K562 (cell line): ENCODE results near the gene SELPLG. TPM values are rescaled to one million over a fixed set of nuclear protein-coding genes. Genes with fewer than 3 reads are reported as not detected.

Experiments used
- ATAC-seq: fragments of 200-7000 bp; cut with Tn5 transposase; 3 replicates; pipeline ENCODE4 v1.9.1; 2020; ENCODE audit warnings: moderate library complexity
- BruUV-seq: library from RNA; stranded (reverse); fragments of 400-500 nt; replicated peaks from 2 replicates; lab custom pipeline; 2021; lab: Mats Ljungman, UMichigan
- CTCF ChIA-PET: fragments of 300-600 bp; formaldehyde crosslinking; extraction: SDS; loops from one replicate; lab custom pipeline; 2021; ENCODE audit warnings: low intra/inter-chr PET ratio; lab: Yijun Ruan, JAX
- POLR2A ChIA-PET: fragments of 300-600, 350-650 bp; sonication (Branson Sonifier 250); formaldehyde crosslinking; extraction: SDS; loops from one replicate; lab custom pipeline; 2021; ENCODE audit warnings: antibody characterized with exemption, inconsistent platforms; lab: Yijun Ruan, JAX
- DNase-seq, 4 experiments: peaks; one replicate each; pipeline versions ENCODE4 v3.0.0 to v3.0.0-alpha.2; 2011 to 2018; ENCODE audit warnings: low spot score in 3 of 4, mixed read lengths in 3 of 4; ENCODE audit errors: extremely low read depth in 1 of 4
- FAIRE-seq: peaks from 2 replicates; lab custom pipeline; 2011; peaks lifted over from hg19 to GRCh38; lab: Jason Lieb, UNC
- H2AFZ ChIP-seq: 2 replicates; pipeline ENCODE4 v1.6.0; 2011; ENCODE audit warnings: low read depth, low read length, control low read depth, inconsistent platforms
- H3K27ac ChIP-seq: fragments of 200-600 bp; 3 replicates; pipeline ENCODE4 v1.8.0; 2011; ENCODE audit warnings: low read depth, mild to moderate bottlenecking, control low read depth, inconsistent platforms, low read length, moderate library complexity, mixed read lengths; ENCODE audit errors: extremely low read depth
- H3K27me3 ChIP-seq, 2 experiments: fragments of 300-600 bp in 1 of 2; 2 replicates in 1 of 2; 3 replicates in 1 of 2; pipeline versions ENCODE4 v1.6.0 to v1.8.0; 2011; ENCODE audit warnings: inconsistent platforms in 2 of 2, low read length in 2 of 2, mild to moderate bottlenecking in 1 of 2, mixed read lengths in 1 of 2, moderate library complexity in 1 of 2; ENCODE audit not compliant: control insufficient read depth in 2 of 2, insufficient read depth in 2 of 2
- H3K36me3 ChIP-seq: fragments of 300-600 bp; 3 replicates; pipeline ENCODE4 v1.8.0; 2011; ENCODE audit warnings: mild to moderate bottlenecking, low read length, inconsistent platforms; ENCODE audit not compliant: control insufficient read depth, insufficient read depth
- H3K4me1 ChIP-seq, 2 experiments: fragments of 200-600 bp in 1 of 2; replicated peaks in 1 of 2; 2 replicates in 1 of 2; 3 replicates in 1 of 2; pipeline versions ENCODE4 v1.5.1 to v1.8.0; 2011; ENCODE audit warnings: inconsistent platforms in 2 of 2, low read length in 2 of 2, mild to moderate bottlenecking in 1 of 2, mixed read lengths in 1 of 2, moderate library complexity in 1 of 2; ENCODE audit not compliant: control insufficient read depth in 2 of 2, insufficient read depth in 2 of 2
- H3K4me2 ChIP-seq: 2 replicates; pipeline ENCODE4 v1.6.1; 2011; ENCODE audit warnings: low read length, control low read depth, inconsistent platforms, mixed read lengths; ENCODE audit not compliant: insufficient read depth
- H3K4me3 ChIP-seq: fragments of 200-600 bp; sonication (generic), shearing (Covaris generic); 2 replicates; pipeline ENCODE4 v1.5.1; 2016; ENCODE audit warnings: control low read depth, inconsistent platforms
- H3K79me2 ChIP-seq: fragments of 200-600 bp; 3 replicates; pipeline ENCODE4 v1.8.0; 2011; ENCODE audit warnings: low read length, inconsistent platforms; ENCODE audit not compliant: control insufficient read depth, insufficient read depth
- H3K9ac ChIP-seq, 2 experiments: 2 replicates each; pipeline versions ENCODE4 v1.6.0 to v1.6.1; 2011; ENCODE audit warnings: low read depth in 2 of 2, low read length in 2 of 2, control low read depth in 1 of 2, inconsistent platforms in 1 of 2, mild to moderate bottlenecking in 1 of 2, mixed read lengths in 1 of 2; ENCODE audit not compliant: insufficient read depth in 1 of 2
- H3K9me1 ChIP-seq: one replicate; pipeline ENCODE4 v1.6.0; 2011; ENCODE audit warnings: inconsistent platforms, mild to moderate bottlenecking, low read length, moderate library complexity; ENCODE audit not compliant: control insufficient read depth, insufficient read depth
- H3K9me3 ChIP-seq: replicated peaks from 2 replicates; pipeline ENCODE4 v1.5.1; 2011; ENCODE audit warnings: low read depth, low read length, inconsistent platforms; ENCODE audit not compliant: control insufficient read depth, insufficient read depth
- H4K20me1 ChIP-seq: replicated peaks from 2 replicates; pipeline ENCODE4 v1.6.1; 2011; ENCODE audit warnings: low read length, inconsistent platforms, mixed read lengths; ENCODE audit not compliant: control insufficient read depth, insufficient read depth
- ATF1 ChIP-seq, 2 experiments: fragments of 450-650 bp in 1 of 2; IDR thresholded peaks; 2 replicates each; pipeline ENCODE4 v1.6.1; 2016; ENCODE audit warnings: missing compliant biosample characterization in 1 of 2, missing genetic modification characterization in 1 of 2
- BRD4 ChIP-seq: fragments of 200-600 bp; sonication (generic); IDR thresholded peaks from 2 replicates; pipeline ENCODE4 v1.6.1; 2017; ENCODE audit warnings: inconsistent platforms
- POLR2AphosphoS2 ChIP-seq: IDR thresholded peaks from 2 replicates; pipeline ENCODE4 v1.6.1; 2012; ENCODE audit warnings: low read length, improper control_type of control experiment
- SREBF2 ChIP-seq: sonication (generic); formaldehyde crosslinking; IDR thresholded peaks from 2 replicates; pipeline ENCODE4 v1.4.0; 2020; ENCODE audit warnings: mild to moderate bottlenecking, missing genetic modification reagents
- ZFP36 ChIP-seq: fragments of 150-350 bp; IDR thresholded peaks from 2 replicates; pipeline ENCODE4 v1.6.1; 2018; ENCODE audit warnings: low read length, low read depth; ENCODE audit not compliant: partially characterized antibody
- ZNF197 ChIP-seq: fragments of 200-800 bp; sonication (Bioruptor generic); IDR thresholded peaks from 2 replicates; pipeline ENCODE4 v1.6.1; 2016; ENCODE audit warnings: low read depth, missing genetic modification characterization, missing compliant biosample characterization
- ZNF212 ChIP-seq: fragments of 450-650 bp; formaldehyde crosslinking; IDR thresholded peaks from 2 replicates; pipeline ENCODE4 v1.4.0; 2020; ENCODE audit warnings: mild to moderate bottlenecking
- ZNF785 ChIP-seq: fragments of 250-450 bp; sonication (Bioruptor Pico); IDR thresholded peaks from 2 replicates; pipeline ENCODE4 v1.4.0; 2020; ENCODE audit warnings: mild to moderate bottlenecking
- WGBS: fragments of 100-300 bp; shearing (Covaris generic); methylation state at CpG from one replicate; pipeline ENCODE4 v1.1.6; 2016; ENCODE audit warnings: low coverage, mixed read lengths; ENCODE audit not compliant: insufficient coverage; ENCODE audit errors: missing lambda C conversion rate; 5-methylcytosine and 5-hydroxymethylcytosine counted together
- in situ Hi-C: fragments of 300-500 bp; cut with MboI; formaldehyde crosslinking; loops from 4 replicates; pipeline ENCODE4 v1.15.0; 2018; ENCODE audit warnings: inconsistent platforms, mixed read lengths
- intact Hi-C: fragments of 100-400 bp; cut with micrococcal nuclease; formaldehyde crosslinking; loops from 2 replicates; pipeline ENCODE4 v1.14.2; 2022
- polyA plus RNA-seq, 8 experiments: library from polyadenylated mRNA; depleted of rRNA in 4 of 8; stranded (reverse) in 5 of 8; unstranded in 3 of 8; fragments of >200 nt; fragmentation: Nextera tagmentation in 2 of 8; fragmentation: Illumina TruSeq in 1 of 8; extraction: Ambion mirVana in 2 of 8; extraction: Trizol in 1 of 8; gene quantifications; 2 replicates each; pipeline versions ENCODE4 v1.2.1 to v1.2.3, GENCODE V29; 2011 to 2014; ENCODE audit warnings: inconsistent platforms in 1 of 8, missing spikeins in 1 of 8
- total RNA-seq, 7 experiments: library from RNA; depleted of rRNA in 6 of 7; stranded (reverse); fragments of >200 nt in 6 of 7; fragmentation: Illumina TruSeq in 2 of 7; extraction: Trizol in 2 of 7; gene quantifications; 2 replicates each; pipeline versions ENCODE4 v1.2.1 to v1.2.3, GENCODE V29; 2011 to 2021; ENCODE audit warnings: low replicate concordance in 1 of 7
- TF ChIP-seq, protein P1 (sequence below): IDR thresholded peaks from 3 replicates; pipeline ENCODE4 v1.6.1; 2011; ENCODE audit warnings: borderline replicate concordance, mild to moderate bottlenecking; ENCODE audit not compliant: insufficient read length, insufficient read depth
- TF ChIP-seq, protein P2 (sequence below): fragments of 450-650 bp; IDR thresholded peaks from 2 replicates; pipeline ENCODE4 v1.6.1; 2016; ENCODE audit warnings: low read depth, mild to moderate bottlenecking, moderate library complexity

Gene SELPLG
- total and polyA plus RNA-seq, 9 of the 15 experiments (the other 6 are each of a cell fraction or from before 2014, with no cell fraction given) = 0.22 to 10.2 (median 1.7) TPM

DNA sequence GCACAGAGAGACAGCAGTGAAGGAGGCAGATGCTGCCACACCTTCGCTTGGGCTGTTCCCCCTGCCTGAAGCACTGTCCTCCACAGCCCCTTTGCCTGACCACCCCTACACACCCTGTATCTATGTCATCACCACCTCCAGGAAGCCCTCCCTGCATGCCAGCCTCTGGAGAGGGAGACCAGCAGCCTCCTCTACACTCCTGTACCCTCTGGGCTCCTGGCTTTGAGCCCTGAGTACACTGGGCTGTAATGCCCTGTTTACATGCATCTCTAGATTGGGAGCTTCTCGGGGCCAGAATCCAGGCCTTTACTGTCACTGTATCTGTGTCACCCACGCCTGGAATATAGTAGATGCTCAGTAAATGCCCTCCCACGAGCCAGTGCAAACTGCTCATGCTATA, 30.0 kb downstream of the SELPLG start:
- intact Hi-C loops = no loop called here
- no peak for FAIRE-seq
- Histone ChIP-seq H3K36me3 (no peaks in the 10 kb centered on the region), H3K4me2 (no peak overlapping the region), H4K20me1 (peaks cover 6% of the 10 kb centered on the region; the same call in 1 of the 2 replicates), H3K4me3 (no peak overlapping the region), H3K9me1 (peaks cover 3% of the 10 kb centered on the region), H3K27ac (no peak overlapping the region), H2AFZ (no peak overlapping the region), H3K27me3 (no peaks in the 10 kb centered on the region), H3K4me1 (peaks cover 0 to 3% of the 10 kb centered on the region in 2 experiments; a peak in 3 of 5 replicates), H3K9me3 (no peaks in the 10 kb centered on the region), H3K79me2 (no peaks in the 10 kb centered on the region), H3K9ac (0 out of 4 replicates have a peak overlapping the region, but pooled peaks of 1 of the 2 experiments have one; percentile 29)
- no TSS peak for BruUV-seq
- no peak for ATAC-seq
- CTCF ChIA-PET = no interaction called here
- WGBS = 10% methylated on average over 4 of the region's 4 CpGs
- DNase-seq = no peak
- in situ Hi-C loops = no loop called here
- TF ChIP-seq ZFP36 (peak; percentile 89), POLR2AphosphoS2 (no peak)
- POLR2A ChIA-PET = interaction anchor here (0.7 to 1.0 kb wide), 2 partner anchors 18 to 24 kb away, joined by 3 read pairs; no protein-coding TSS in a partner anchor

DNA sequence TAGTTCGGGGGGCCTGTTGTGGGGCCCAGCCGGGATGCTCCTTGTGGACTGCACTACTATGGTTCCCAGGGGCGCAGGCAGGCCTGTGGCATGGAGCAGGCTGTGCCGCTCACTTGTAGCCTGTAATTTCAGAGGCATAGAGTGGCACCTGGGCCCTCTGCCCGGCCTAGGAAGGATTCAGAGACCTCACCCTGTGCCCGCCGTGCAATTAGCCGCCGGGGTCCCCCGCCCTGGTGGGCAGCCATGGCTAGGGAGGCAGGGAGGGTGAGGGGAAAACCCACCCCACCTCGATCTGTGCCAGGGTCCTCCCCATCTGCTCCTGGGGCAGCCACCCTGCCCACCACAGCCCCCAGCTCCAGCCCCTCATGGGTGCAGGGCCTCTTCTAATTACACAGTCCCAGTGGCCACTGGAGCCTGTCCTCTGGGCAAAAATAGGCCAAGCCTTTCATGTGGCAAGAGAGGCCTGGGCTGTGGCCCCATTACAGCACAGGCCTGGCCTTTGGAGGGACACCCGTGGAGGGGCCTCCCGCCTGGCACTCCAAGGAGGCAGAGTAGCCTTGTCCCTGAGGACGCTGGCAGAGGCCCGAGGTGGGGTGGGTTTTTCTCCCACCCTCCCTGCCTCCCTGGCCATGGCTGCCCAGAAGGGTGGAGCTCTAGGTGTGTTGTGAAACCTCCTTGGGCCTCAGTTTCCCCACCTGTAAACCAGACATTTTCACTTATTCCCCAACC, 30.6 kb downstream of the SELPLG start:
- H3K9ac ChIP-seq = 0 out of 4 replicates have a peak overlapping the region, but pooled peaks of 1 of the 2 experiments have one; percentile 29
- TF ChIP-seq SREBF2 = no peak
- TF ChIP-seq, protein P1, sequence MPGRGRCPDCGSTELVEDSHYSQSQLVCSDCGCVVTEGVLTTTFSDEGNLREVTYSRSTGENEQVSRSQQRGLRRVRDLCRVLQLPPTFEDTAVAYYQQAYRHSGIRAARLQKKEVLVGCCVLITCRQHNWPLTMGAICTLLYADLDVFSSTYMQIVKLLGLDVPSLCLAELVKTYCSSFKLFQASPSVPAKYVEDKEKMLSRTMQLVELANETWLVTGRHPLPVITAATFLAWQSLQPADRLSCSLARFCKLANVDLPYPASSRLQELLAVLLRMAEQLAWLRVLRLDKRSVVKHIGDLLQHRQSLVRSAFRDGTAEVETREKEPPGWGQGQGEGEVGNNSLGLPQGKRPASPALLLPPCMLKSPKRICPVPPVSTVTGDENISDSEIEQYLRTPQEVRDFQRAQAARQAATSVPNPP = no peak
- TF ChIP-seq ZNF785 (CRISPR knock-in tag) = no peak
- no peak for TF ChIP-seq ZNF212 (CRISPR knock-in tag)
- no peak for TF ChIP-seq BRD4
- TF ChIP-seq, protein P2, sequence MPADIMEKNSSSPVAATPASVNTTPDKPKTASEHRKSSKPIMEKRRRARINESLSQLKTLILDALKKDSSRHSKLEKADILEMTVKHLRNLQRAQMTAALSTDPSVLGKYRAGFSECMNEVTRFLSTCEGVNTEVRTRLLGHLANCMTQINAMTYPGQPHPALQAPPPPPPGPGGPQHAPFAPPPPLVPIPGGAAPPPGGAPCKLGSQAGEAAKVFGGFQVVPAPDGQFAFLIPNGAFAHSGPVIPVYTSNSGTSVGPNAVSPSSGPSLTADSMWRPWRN = no peak
- TF ChIP-seq ATF1 (CRISPR knock-in tag; IDR thresholded peaks at IDR 0.05) = no peak
- TF ChIP-seq ATF1 (tag; IDR thresholded peaks at IDR 0.05) = no peak
- no peak for TF ChIP-seq ZNF197 (CRISPR knock-in tag)

More for the DNA sequence above, 30.6 kb downstream of the SELPLG start:
- ATAC-seq (no peak), FAIRE-seq (no peak), DNase-seq (no peak)
- H3K79me2 ChIP-seq = no peaks in the 10 kb centered on the region
- H3K9me3 ChIP-seq = no peaks in the 10 kb centered on the region
- H3K4me3 ChIP-seq = no peak overlapping the region
- no peaks in the 10 kb centered on the region for H3K36me3 ChIP-seq
- no peak overlapping the region for H2AFZ ChIP-seq
- no peak overlapping the region for H3K4me2 ChIP-seq
- no peak overlapping the region for H3K27ac ChIP-seq
- 31% methylated on average over 11 of the region's 15 CpGs for WGBS
- H3K4me1 ChIP-seq = no peaks in the 10 kb centered on the region; a peak in 2 of 5 replicates
- peaks cover 6% of the 10 kb centered on the region for H3K9me1 ChIP-seq
- H3K27me3 ChIP-seq = no peaks in the 10 kb centered on the region
- in situ Hi-C loops (no loop called here), intact Hi-C loops (no loop called here)
- peaks cover 6% of the 10 kb centered on the region; the same call in 1 of the 2 replicates for H4K20me1 ChIP-seq
- POLR2A ChIA-PET = no interaction called here
- CTCF ChIA-PET = no interaction called here
- BruUV-seq = no TSS peak
